ENCODE results near the gene PLD4.

Gene PLD4

DNA sequence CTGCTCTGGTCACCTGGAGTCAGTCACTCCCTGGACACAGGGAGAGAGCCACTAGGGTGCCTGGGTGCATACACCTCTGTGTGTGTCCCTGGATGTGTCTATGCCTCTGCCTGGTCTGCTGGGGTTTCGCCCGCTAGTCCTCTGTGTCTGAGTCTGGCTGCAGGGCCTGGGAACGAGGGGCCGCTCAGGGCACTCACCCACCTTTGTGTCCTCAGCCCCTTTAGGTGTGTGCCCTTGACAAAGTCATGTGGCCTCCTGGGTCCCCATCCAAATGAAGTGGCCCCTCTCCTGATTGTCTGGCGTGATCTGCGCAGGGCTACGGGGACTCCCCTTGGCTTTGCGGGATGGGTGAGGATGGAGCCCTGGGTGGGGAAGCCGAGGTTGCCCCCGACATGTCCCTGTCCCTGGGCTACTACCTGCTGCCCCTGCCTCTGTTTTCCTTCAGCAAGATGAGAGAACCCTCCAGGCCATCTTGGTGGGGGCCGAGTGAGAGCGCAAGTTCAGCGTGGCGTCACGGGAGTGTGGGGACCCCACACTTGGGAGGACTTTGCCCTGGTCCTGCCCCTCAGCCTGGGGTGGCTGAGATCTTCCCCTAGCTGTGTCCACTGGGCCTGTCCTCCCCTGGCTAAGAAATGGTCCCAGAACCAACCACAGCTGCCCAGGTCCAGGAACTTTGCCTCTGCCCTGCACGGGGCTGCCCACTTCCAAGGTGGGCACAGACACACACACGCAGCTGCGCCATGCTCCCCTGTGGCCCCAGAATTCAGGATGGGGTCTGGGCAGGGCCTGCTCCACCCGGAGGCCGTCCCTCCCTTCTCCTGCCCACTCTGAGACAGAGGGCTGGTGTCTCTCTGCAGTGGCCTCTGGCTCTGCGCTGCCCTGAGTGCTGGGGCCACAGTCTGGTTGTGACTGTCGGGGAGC is 56.2 kb downstream of the PLD4 start:
- H3K4me3 ChIP-seq (ENCODE audit: low read depth, low read length), result no peak overlapping the region
- DNase-seq (ENCODE audit: low read depth), result no peak
- TF ChIP-seq, protein P1, sequence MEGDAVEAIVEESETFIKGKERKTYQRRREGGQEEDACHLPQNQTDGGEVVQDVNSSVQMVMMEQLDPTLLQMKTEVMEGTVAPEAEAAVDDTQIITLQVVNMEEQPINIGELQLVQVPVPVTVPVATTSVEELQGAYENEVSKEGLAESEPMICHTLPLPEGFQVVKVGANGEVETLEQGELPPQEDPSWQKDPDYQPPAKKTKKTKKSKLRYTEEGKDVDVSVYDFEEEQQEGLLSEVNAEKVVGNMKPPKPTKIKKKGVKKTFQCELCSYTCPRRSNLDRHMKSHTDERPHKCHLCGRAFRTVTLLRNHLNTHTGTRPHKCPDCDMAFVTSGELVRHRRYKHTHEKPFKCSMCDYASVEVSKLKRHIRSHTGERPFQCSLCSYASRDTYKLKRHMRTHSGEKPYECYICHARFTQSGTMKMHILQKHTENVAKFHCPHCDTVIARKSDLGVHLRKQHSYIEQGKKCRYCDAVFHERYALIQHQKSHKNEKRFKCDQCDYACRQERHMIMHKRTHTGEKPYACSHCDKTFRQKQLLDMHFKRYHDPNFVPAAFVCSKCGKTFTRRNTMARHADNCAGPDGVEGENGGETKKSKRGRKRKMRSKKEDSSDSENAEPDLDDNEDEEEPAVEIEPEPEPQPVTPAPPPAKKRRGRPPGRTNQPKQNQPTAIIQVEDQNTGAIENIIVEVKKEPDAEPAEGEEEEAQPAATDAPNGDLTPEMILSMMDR (IDR thresholded peaks at IDR 0.05; ENCODE audit: control insufficient read depth, extremely low read depth, insufficient read depth), result no peak

DNA sequence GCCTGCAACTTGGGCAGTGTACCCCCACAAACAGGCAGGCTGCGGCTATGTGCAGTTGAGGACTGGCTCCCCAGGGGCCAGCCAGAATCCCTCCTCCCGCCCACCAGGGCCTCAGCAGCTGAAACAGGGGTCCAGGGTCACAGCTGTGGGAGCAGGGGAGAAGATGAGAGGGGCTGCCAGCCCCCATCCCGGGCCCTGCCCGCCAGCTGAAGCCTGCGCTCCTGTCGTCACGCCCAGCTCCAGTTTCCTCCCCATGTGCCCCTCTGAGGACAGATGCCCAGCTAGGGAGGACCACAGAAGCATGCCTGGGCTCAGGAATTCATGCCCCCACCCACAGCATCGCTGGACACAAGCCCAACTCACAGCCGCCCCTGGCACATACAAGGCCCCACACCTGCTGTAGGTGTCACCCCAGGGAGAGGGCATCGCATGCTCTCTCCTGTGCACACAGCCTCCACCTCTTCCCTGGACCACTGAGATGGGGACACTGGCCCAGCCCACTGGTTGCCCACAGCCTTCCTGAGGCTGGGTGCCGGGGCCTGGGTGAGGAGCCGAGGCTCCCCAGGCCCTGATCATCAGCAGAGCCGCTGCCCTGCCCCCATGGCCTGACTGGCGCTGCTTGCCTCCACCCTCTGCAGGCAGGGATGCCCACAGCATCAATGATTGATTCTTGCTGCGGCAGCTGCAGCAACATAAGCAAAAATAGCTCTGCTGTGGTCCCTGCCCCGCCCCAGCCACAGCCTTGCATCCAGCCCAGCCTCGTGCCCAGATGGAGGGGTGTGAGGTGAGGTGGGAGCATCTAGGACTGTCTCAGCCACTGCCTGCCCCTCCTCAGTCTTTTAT is 57.2 kb downstream of the PLD4 start:
- TF ChIP-seq, protein P1 (IDR thresholded peaks at IDR 0.05; ENCODE audit: control insufficient read depth, extremely low read depth, insufficient read depth), result no peak
- DNase-seq (ENCODE audit: low read depth), result no peak
- H3K4me3 ChIP-seq (ENCODE audit: low read depth, low read length), result no peak overlapping the region

DNA sequence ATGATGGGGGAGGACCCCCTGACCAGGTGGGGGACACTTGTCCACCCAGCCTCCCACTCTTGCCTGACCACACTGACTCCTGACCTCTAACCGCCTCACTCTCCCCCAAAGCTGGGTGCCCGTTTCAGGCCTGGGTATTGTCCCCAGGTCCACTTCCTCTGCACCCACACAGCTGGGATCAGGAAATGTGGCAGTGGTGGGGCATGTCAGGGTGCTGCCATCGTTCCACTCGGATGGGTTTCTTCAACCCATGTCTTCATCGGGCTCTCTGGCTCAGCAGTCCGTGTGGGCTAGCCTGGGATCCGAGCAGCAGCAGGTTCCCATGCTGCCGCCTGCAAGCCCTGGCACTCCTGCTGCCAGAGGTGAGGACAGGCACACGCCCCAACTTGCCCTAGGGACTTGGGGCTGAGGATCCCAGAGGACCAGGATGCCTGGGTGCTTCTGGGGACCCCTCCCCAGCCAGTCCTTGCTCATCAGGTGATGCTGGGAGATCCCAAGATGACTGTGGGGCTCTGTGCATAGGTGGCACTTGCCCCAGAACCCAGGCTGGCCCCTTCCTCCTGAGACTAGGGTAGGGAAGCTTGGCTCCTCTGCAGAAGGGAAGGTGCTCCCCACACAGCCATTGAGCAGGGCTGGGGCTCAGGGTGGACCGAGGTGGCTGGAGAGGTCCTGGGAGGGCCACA is 58.0 kb downstream of the PLD4 start:
- H3K4me3 ChIP-seq (ENCODE audit: low read depth, low read length), result no peak overlapping the region
- TF ChIP-seq, protein P1 (IDR thresholded peaks at IDR 0.05; ENCODE audit: control insufficient read depth, extremely low read depth, insufficient read depth), result no peak
- no peak for DNase-seq (ENCODE audit: low read depth)
